Measurements from ENCODE around the gene DEFB119. TPM values are rescaled to one million over a fixed set of nuclear protein-coding genes. Genes with fewer than 3 reads are reported as not detected.

DEFB119 gene
- total RNA-seq, 1 experiment from 2014 or later: not detected

GRCh38 chr20:31363295-31363694, 27.1 kb downstream of the DEFB119 start:
- Histone ChIP-seq H3T11ph (ENCODE audit: low read length) (no peak overlapping the region), H4K5ac (ENCODE audit: insufficient read length, low read depth, low read length) (no peak overlapping the region), H2BK15ac (ENCODE audit: low read depth, low read length) (no peak overlapping the region), H3K27me3 (ENCODE audit: insufficient read depth, low read length) (no peaks in the 10 kb centered on the region), H3K27ac (ENCODE audit: insufficient read length, low read depth, low read length) (no peak overlapping the region), H2AK5ac (ENCODE audit: insufficient read length, low read length) (no peak overlapping the region), H3K14ac (ENCODE audit: insufficient read depth, low read length) (no peak overlapping the region), H4K20me1 (ENCODE audit: control insufficient read depth, insufficient read depth, insufficient read length) (no peaks in the 10 kb centered on the region), H4K91ac (ENCODE audit: insufficient read length, low read depth, low read length) (no peak overlapping the region), H3K23ac (ENCODE audit: insufficient read length, low read depth, low read length) (no peak overlapping the region), H3K9ac (ENCODE audit: extremely low read depth, insufficient read length, low read length) (no peak overlapping the region), H2AFZ (ENCODE audit: low read length) (no peak overlapping the region), H3K4me1 (ENCODE audit: insufficient read depth, low read length) (no peaks in the 10 kb centered on the region), H3K79me1 (ENCODE audit: insufficient read depth, low read depth, low read length, poor library complexity, severe bottlenecking) (no peaks in the 10 kb centered on the region), H3K23me2 (ENCODE audit: insufficient read length, low read depth, low read length, poor library complexity, severe bottlenecking) (no peaks in the 10 kb centered on the region), H2BK5ac (ENCODE audit: insufficient read length, low read length) (no peak overlapping the region), H3K4ac (ENCODE audit: low read depth, low read length) (no peak overlapping the region), H3K4me2 (ENCODE audit: insufficient read depth, insufficient read length, low read length) (no peak overlapping the region), H2BK12ac (ENCODE audit: insufficient read length, low read depth, low read length) (no peak overlapping the region), H2BK20ac (ENCODE audit: low read depth, low read length, poor library complexity, severe bottlenecking) (no peak overlapping the region), H3K18ac (ENCODE audit: insufficient read length, low read depth, low read length) (no peak overlapping the region), H3K79me2 (ENCODE audit: insufficient read depth, low read length) (no peaks in the 10 kb centered on the region), H3K56ac (ENCODE audit: insufficient read length, low read depth, low read length) (no peak overlapping the region), H3K9me3 (ENCODE audit: control insufficient read depth, low read depth, low read length) (peaks cover 61% of the 10 kb centered on the region), H4K8ac (replicated peaks; ENCODE audit: insufficient read length, low read depth, low read length) (no peak overlapping the region), H2BK120ac (ENCODE audit: low read depth, low read length, poor library complexity, severe bottlenecking) (no peak overlapping the region)
- Mint-ChIP-seq H3K4me1 (no peaks in the 10 kb centered on the region), H3K36me3 (ENCODE audit: insufficient read depth in 1 of 3, low read depth in 3 of 3) (peaks cover 4 to 20% (median 8%) of the 10 kb centered on the region in 3 experiments; a peak in 5 of 7 replicates), H3K4me3 (no peak overlapping the region), H3K9me3 (peaks cover 82 to 88% of the 10 kb centered on the region in 2 experiments), H3K27ac (no peak overlapping the region), H3K27me3 (ENCODE audit: low read depth) (peaks cover 1% of the 10 kb centered on the region)
- TF ChIP-seq, protein P1, sequence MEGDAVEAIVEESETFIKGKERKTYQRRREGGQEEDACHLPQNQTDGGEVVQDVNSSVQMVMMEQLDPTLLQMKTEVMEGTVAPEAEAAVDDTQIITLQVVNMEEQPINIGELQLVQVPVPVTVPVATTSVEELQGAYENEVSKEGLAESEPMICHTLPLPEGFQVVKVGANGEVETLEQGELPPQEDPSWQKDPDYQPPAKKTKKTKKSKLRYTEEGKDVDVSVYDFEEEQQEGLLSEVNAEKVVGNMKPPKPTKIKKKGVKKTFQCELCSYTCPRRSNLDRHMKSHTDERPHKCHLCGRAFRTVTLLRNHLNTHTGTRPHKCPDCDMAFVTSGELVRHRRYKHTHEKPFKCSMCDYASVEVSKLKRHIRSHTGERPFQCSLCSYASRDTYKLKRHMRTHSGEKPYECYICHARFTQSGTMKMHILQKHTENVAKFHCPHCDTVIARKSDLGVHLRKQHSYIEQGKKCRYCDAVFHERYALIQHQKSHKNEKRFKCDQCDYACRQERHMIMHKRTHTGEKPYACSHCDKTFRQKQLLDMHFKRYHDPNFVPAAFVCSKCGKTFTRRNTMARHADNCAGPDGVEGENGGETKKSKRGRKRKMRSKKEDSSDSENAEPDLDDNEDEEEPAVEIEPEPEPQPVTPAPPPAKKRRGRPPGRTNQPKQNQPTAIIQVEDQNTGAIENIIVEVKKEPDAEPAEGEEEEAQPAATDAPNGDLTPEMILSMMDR (conservative IDR thresholded peaks at IDR 0.05): no peak
- no peak for DNase-seq
- WGBS (ENCODE audit: extremely low coverage, insufficient read length, low lambda C conversion rate): no CpG with 5 or more reads among the region's 4 CpGs
